GM12864 (cell line): ENCODE results near the gene RPUSD4.
"Not testable (repeated sequence)": the region's sequence is repeated elsewhere in the genome, so short reads cannot be mapped to it uniquely, and the experiment has no call there.

ENCODE experiments used
- DNase-seq: peaks from one replicate; pipeline ENCODE4 v3.0.0-alpha.2; 2011; ENCODE audit warnings: low read depth
- H3K4me3 ChIP-seq: 2 replicates; pipeline ENCODE4 v1.5.1; 2011; ENCODE audit warnings: mild to moderate bottlenecking, low read depth, low read length, control low read depth
- CTCF ChIP-seq: IDR thresholded peaks from 2 replicates; pipeline ENCODE4 v1.5.1; 2011; ENCODE audit warnings: low read depth, mild to moderate bottlenecking, moderate library complexity, low read length, control low read depth, inconsistent platforms; ENCODE audit errors: missing control alignments

Gene RPUSD4, protein sequence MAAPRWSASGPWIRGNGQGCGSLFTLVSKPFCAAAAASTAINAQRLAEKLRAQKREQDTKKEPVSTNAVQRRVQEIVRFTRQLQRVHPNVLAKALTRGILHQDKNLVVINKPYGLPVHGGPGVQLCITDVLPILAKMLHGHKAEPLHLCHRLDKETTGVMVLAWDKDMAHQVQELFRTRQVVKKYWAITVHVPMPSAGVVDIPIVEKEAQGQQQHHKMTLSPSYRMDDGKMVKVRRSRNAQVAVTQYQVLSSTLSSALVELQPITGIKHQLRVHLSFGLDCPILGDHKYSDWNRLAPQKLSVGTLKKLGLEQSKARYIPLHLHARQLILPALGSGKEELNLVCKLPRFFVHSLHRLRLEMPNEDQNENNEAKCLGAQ

GRCh38 chr11:126211236-126212088, at the start of gene RPUSD4, which contains the start of gene FAM118B:
TSS of gene RPUSD4 (minus strand) at chr11:126211650. CDS start at chr11:126211638, 12 bp downstream.
TSS of gene FAM118B (plus strand) at chr11:126211782. CDS start at chr11:126235002, 23,220 bp downstream.
- no peak for TF ChIP-seq CTCF

DNA sequence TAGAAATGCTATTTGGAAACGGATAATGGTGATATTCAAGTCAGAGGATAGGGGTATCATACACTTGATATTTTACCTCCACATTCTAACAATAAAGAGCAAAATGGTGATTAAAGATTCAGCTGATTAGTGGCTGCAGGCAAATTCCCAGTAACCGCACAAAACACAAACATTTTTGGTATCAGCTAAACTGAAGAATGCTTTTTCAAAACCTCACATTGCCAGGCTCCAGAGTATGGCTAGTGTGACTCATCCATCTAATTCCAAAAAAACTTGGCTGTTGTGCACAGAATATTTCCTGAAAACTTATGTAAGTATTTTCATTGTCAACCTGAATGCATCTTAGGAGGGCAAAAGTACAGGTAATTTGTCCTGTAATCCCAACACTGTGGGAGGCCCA, 46.3 kb upstream of the RPUSD4 start:
- TF ChIP-seq CTCF = no peak
- no peak for DNase-seq
- no peak overlapping the region for H3K4me3 ChIP-seq

More at GRCh38 chr11:126211236-126212088, at the start of gene RPUSD4, which contains the start of gene FAM118B:
- peak; percentile 82 for DNase-seq
- peak within 1 kb of the TSS; percentile 71 for H3K4me3 ChIP-seq

DNA sequence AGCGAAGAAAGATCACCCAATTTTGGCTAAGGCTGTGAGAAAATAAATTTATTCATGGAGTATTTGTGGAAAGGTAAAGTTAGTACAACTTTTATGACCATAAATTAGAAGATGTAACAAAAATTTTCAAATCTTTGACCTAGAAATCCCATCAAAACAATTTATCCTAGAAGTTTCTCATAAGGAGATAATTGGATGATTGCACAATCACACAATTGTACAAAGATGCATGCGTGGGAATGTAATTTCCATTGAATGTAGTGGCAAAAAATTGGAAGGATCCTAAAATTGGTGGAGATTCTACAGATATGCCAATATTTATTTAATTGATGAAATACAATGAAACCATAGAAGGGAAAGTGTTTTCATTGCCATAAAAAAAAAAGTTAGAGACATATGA, 45.7 kb upstream of the RPUSD4 start:
- DNase-seq = no peak
- TF ChIP-seq CTCF = no peak
- H3K4me3 ChIP-seq = no peak overlapping the region

DNA sequence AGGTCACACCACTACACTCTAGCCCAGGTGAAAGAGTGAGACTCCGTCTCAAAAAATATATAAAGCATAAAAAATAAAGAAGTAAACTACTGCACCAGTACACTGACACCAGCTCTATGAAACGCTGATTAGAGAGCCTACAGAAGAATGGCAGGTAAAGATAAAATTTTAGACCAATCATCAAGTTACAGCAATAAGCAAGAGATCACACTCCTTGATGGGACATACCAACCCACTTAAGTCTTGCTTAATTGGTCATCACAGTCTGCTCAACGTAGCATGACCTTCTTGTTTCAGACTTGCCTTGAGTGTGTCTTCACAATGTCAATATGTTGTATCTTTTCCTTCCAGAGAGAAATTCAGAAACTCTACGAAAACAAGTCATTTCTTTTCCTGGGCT, 44.8 kb upstream of the RPUSD4 start:
- DNase-seq = no peak
- TF ChIP-seq CTCF = no peak

GRCh38 chr11:126255507-126255906, 44.1 kb upstream of the RPUSD4 start:
- DNase-seq, H3K4me3 ChIP-seq: not testable (repeated sequence)

More for the DNA sequence above, 44.8 kb upstream of the RPUSD4 start:
- no peak overlapping the region for H3K4me3 ChIP-seq

GRCh38 chr11:126254819-126255218, 43.4 kb upstream of the RPUSD4 start:
- no peak for DNase-seq
- TF ChIP-seq CTCF = no peak
- no peak overlapping the region for H3K4me3 ChIP-seq

DNA sequence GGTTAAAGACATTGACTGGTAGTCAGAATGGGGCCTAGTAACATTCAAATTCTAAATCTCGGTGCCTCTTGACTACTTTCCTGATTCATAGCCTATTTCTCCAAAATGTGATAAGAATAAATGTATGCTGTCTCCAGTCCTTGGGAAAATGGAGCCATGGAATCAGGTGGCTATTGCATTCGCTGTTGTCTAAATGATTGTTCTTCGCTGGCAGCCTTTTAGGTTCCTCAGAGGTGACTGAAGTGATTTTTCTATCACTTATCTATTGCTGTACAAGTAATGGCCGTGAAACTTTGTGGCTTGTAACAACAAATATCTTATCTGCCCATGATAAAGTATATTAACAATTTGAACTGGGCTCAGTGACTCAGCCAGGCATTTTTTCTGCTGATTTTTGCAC, 41.8 kb upstream of the RPUSD4 start:
- DNase-seq = no peak
- TF ChIP-seq CTCF = no peak
- H3K4me3 ChIP-seq = no peak overlapping the region
